ENCODE measurements around the gene SEMA3F. TPM values are rescaled to one million over a fixed set of nuclear protein-coding genes. Genes with fewer than 3 reads are reported as not detected.

SEMA3F gene
- total and polyA plus RNA-seq, 4 donors = 0.60 to 4.8 (median 2.1) TPM

DNA sequence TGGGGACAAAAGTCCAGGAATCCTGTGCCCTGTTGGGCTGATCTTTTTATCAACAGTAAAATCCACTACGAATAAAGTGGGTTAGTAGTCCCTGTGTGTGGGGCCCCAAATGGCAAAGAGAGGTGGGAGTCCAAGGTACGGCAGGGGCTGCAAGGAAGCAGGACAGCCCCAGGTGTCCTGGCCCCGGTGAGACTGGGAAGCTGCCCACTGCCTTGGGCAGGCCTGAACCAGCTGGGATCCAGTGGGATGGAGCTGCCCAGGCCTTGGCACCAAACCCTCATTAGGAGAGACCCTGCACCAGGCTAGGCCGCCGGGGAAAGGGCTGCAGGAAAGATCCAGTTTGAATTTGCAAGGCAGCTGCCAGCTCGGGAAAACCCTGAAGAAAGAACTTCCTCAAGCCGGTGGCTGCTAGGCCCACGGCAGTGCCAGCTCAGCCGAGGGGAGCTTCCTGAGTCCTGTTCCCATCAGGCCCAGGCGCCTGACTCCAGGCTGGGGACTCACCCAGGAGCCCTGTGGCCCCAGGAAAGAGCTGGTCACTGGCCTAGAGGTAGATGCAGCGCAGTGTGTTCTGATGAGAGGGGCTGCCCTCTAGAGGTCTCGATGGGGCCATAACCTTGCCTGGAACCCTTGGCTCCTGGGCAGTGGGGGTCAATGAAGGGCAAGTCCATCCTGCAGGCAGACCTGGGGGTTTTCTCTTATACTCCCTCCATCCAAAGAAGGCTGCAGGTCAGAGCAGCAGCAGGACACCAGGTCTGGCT lies 66.5 kb downstream of the SEMA3F start:
- peaks cover 4 to 51% (median 39%) of the 10 kb centered on the region in 4 donors for H3K4me1 ChIP-seq (ENCODE audit: control insufficient read depth in 4 of 4, insufficient read depth in 4 of 4, low read length in 3 of 4)
- peak overlapping the region; percentile 49 to 78 for H3K27ac ChIP-seq (ENCODE audit: low read depth in 1 of 2, low read length in 2 of 2)
- H3K36me3 ChIP-seq (ENCODE audit: control insufficient read depth in 4 of 4, insufficient read depth in 3 of 4, low read depth in 1 of 4, low read length in 3 of 4) = peaks cover 6 to 12% (median 10%) of the 10 kb centered on the region in 4 donors
- no peaks in the 10 kb centered on the region for H3K9me3 ChIP-seq (ENCODE audit: control insufficient read depth in 4 of 4, low read length in 3 of 4)
- WGBS = 32% methylated on average over 12 of the region's 12 CpGs
- TF ChIP-seq RXRA (IDR thresholded peaks at IDR 0.05) (peak; percentile 72 to 86), FOXA1 (IDR thresholded peaks at IDR 0.05) (no peak), HNF4G (IDR thresholded peaks at IDR 0.05) (no peak), EGR1 (IDR thresholded peaks at IDR 0.05; ENCODE audit: low read depth in 2 of 2) (no peak), HNF4A (conservative IDR thresholded peaks at IDR 0.05) (peak; percentile 79 to 85), JUND (IDR thresholded peaks at IDR 0.05) (peak; percentile 20 to 81), TAF1 (conservative IDR thresholded peaks at IDR 0.05) (no peak), GABPA (IDR thresholded peaks at IDR 0.05 in 1 of 2, conservative IDR thresholded peaks at IDR 0.05 in 1 of 2) (no peak), FOXA2 (IDR thresholded peaks at IDR 0.05) (no peak), NR2F2 (IDR thresholded peaks at IDR 0.05) (no peak), RAD21 (IDR thresholded peaks at IDR 0.05) (peak; percentile 76 to 81), REST (IDR thresholded peaks at IDR 0.05) (no peak), YY1 (IDR thresholded peaks at IDR 0.05) (no peak), ZBTB33 (IDR thresholded peaks at IDR 0.05) (no peak), SP1 (IDR thresholded peaks at IDR 0.05) (peak; percentile 29)
- TF ChIP-seq, protein P1, sequence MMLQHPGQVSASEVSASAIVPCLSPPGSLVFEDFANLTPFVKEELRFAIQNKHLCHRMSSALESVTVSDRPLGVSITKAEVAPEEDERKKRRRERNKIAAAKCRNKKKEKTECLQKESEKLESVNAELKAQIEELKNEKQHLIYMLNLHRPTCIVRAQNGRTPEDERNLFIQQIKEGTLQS (IDR thresholded peaks at IDR 0.05) = peak; percentile 31
- TF ChIP-seq, protein P2, sequence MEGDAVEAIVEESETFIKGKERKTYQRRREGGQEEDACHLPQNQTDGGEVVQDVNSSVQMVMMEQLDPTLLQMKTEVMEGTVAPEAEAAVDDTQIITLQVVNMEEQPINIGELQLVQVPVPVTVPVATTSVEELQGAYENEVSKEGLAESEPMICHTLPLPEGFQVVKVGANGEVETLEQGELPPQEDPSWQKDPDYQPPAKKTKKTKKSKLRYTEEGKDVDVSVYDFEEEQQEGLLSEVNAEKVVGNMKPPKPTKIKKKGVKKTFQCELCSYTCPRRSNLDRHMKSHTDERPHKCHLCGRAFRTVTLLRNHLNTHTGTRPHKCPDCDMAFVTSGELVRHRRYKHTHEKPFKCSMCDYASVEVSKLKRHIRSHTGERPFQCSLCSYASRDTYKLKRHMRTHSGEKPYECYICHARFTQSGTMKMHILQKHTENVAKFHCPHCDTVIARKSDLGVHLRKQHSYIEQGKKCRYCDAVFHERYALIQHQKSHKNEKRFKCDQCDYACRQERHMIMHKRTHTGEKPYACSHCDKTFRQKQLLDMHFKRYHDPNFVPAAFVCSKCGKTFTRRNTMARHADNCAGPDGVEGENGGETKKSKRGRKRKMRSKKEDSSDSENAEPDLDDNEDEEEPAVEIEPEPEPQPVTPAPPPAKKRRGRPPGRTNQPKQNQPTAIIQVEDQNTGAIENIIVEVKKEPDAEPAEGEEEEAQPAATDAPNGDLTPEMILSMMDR (IDR thresholded peaks at IDR 0.05; ENCODE audit: low read depth, low read length, missing input control) = peak; percentile 49
- TF ChIP-seq, protein P3, sequence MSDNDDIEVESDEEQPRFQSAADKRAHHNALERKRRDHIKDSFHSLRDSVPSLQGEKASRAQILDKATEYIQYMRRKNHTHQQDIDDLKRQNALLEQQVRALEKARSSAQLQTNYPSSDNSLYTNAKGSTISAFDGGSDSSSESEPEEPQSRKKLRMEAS (IDR thresholded peaks at IDR 0.05) = no peak
- H3K9ac ChIP-seq (ENCODE audit: low read depth in 1 of 2, low read length in 2 of 2) = no peak overlapping the region
- no peak for DNase-seq (ENCODE audit: low spot score)
- H3K4me3 ChIP-seq (ENCODE audit: low read depth in 1 of 3, low read length in 3 of 3) = no peak overlapping the region
- no peaks in the 10 kb centered on the region for H3K27me3 ChIP-seq (ENCODE audit: control insufficient read depth in 4 of 4, insufficient read depth in 4 of 4, low read length in 3 of 4)

All from liver (tissue), 9 donors.